AG09309 (cell line): ENCODE data around the gene C12orf56.

Source experiments
- DNase-seq: peaks from one replicate; pipeline ENCODE4 v3.0.0-alpha.2; 2010; ENCODE audit warnings: low read depth
- H3K4me3 ChIP-seq: 2 replicates; pipeline ENCODE4 v1.5.1; 2011; ENCODE audit warnings: mild to moderate bottlenecking, low read depth, low read length, moderate library complexity; ENCODE audit not compliant: control insufficient read depth
- TF ChIP-seq, protein P1 (sequence below): IDR thresholded peaks from 2 replicates; pipeline ENCODE4 v1.5.1; 2011; ENCODE audit warnings: mild to moderate bottlenecking, low read depth, low read length, inconsistent platforms; ENCODE audit not compliant: insufficient read depth, control insufficient read depth; ENCODE audit errors: missing control alignments

C12orf56 gene, protein sequence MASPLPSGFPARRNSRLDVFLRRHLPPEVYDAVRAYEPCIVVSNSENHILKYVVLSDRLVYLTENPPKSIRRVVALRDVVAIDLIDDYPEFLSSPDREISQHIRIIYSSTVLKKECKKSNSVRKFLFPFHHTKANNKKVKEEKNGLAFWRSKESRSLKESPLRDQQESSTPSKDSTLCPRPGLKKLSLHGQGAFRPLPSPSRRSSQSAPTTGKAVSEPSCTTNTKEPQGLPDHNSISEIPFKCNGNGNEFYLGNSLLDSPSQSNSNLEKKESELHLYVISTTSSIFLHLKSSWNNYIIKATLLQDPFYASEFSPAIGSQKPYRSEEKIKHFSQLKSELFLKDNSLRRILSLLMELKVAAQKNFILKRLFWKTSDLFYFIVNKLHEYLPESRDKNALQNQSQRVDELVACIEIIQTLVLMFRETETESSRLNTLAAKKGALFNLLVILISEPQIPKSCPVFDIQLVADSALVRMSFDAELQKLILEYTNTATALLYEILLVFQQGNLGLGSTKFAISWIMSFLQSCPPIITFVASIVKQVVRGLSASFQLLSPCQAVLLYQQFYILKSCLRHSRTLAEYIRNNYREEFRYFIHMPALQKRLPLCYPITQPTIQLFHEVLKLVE

DNA sequence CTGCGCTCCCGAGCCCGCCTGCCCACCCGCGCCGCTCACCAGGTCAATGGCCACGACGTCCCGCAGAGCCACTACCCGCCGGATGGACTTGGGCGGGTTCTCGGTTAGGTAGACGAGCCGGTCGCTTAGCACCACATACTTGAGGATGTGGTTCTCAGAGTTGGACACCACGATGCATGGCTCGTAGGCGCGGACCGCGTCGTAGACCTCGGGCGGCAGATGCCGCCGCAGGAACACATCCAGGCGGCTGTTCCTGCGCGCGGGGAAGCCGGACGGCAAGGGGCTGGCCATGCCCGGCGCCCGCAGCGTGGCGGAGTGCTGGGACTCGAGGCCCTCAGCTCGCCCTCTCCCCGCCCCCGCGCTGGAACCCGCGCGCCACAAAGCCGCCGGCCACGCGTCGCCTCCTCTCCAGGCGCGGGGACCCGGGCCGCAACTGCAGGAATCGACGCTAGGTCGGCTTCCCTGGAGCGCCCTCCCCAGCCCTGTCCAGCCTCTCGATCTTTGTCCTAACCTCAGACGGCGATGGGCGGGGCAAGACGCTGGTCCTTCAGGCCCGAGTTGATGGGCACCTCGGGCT, at the start of gene C12orf56:
TSS of gene C12orf56 (minus strand) at position 484 of the 577 bp plus-strand sequence. CDS start at position 291, 193 bp downstream.
- H3K4me3 ChIP-seq = peak within 1 kb of the TSS; percentile 39
- TF ChIP-seq, protein P1, sequence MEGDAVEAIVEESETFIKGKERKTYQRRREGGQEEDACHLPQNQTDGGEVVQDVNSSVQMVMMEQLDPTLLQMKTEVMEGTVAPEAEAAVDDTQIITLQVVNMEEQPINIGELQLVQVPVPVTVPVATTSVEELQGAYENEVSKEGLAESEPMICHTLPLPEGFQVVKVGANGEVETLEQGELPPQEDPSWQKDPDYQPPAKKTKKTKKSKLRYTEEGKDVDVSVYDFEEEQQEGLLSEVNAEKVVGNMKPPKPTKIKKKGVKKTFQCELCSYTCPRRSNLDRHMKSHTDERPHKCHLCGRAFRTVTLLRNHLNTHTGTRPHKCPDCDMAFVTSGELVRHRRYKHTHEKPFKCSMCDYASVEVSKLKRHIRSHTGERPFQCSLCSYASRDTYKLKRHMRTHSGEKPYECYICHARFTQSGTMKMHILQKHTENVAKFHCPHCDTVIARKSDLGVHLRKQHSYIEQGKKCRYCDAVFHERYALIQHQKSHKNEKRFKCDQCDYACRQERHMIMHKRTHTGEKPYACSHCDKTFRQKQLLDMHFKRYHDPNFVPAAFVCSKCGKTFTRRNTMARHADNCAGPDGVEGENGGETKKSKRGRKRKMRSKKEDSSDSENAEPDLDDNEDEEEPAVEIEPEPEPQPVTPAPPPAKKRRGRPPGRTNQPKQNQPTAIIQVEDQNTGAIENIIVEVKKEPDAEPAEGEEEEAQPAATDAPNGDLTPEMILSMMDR = no peak
- DNase-seq = no peak

DNA sequence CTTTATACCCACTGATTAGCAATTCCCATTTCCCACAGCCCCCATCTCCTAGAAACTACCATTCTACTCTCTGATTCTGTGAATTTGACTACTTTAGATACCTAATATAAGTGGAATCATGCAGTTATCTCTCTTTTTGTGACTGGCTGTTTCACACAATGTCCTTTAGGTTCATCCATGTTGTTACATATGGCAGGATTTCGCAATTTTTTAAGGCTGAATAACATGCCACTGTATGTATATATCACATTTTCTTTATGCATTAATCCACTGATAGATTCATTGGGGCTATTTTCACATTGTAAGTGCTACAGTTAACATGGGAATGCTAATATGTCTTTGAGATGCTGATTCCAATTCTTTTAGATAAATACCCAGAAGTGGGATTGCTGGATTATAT, 49.5 kb upstream of the C12orf56 start:
- no peak for DNase-seq
- TF ChIP-seq, protein P1 = no peak
- no peak overlapping the region for H3K4me3 ChIP-seq

DNA sequence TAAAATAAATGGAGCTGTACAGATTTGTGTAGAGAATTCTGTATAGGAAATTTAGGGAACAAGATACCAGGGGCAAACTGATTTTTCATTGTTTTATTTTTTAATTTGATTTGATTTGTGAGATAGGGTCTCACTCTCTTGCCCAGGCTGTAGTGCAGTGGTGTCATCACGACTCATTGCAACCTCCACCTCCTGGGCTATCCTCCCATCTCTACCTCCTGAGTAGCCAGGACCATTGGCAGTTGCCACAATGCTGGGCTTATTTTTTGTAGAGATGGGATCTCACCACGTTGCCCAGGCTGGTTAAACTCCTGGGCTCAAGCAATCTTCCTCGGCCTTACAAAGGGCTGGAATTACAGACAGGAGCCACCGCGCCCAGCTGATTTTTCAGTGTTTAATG, 43.4 kb upstream of the C12orf56 start:
- no peak overlapping the region for H3K4me3 ChIP-seq
- DNase-seq = no peak
- TF ChIP-seq, protein P1 = no peak

DNA sequence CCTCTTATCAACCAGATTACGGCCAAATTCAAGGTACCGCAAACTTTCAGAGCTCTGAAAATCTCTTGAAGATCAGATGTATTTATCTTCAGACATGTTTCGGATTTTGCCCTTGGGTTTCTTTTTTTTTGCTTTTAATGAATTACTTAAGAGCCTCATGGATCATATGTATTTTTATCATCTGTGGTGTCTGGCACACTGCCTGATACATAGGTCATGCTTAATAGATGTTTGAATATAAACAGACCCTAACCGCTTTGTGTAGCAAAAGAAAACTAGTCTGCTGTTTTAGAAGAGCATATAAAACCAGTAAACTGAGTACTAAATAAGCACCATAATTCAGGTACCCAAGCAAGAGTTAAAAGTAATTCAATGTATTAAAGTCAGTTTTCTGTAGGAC, 41.2 kb upstream of the C12orf56 start:
- TF ChIP-seq, protein P1 = no peak
- no peak for DNase-seq
- no peak overlapping the region for H3K4me3 ChIP-seq

DNA sequence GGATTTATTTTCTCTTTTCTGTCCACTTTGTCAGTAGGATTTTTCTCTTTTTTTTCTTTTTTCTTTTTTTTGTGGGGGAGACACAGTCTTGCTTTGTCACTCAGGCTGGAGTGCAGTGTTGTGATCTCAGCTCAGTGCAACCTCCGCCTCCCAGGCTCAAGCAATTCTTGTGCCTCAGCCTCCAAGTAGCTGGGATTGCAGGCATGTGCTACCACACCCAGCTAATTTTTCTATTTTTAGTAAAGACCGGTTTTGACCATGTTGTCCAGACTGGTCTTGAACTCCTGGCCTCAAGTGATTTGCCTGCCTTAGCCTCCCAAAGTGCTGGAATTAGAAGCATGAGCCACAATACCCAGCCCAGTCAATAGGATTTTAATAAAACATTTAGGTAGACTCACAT, 40.3 kb upstream of the C12orf56 start:
- DNase-seq = no peak
- H3K4me3 ChIP-seq = no peak overlapping the region
- TF ChIP-seq, protein P1 = no peak

DNA sequence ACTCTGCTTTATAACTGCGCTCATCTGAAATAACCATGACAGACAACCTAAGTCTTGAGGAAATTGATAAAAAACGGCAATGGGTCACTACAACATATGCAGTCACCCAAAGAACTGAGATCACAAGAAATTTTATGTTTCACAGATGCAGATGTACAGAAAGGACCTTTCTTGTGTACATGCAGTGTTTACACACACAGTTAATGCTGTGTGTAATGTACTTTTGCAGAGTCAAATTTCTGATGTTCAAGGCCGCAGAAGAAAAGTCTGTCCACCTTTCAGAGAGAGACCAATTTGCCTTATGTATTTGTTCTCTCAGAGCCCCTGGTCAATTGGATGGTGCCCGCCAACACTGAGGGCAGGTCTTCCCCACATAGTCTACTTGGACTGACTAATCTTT, 38.4 kb upstream of the C12orf56 start:
- H3K4me3 ChIP-seq = no peak overlapping the region
- DNase-seq = no peak
- TF ChIP-seq, protein P1 = no peak
